Breast epithelium (tissue), 4 donors: ENCODE measurements around the gene BPTF. TPM values are rescaled to one million over a fixed set of nuclear protein-coding genes. Genes with fewer than 3 reads are reported as not detected.
"Not testable (repeated sequence)": the region's sequence is repeated elsewhere in the genome, so short reads cannot be mapped to it uniquely, and the experiment has no call there.

ENCODE experiments used
- DNase-seq, 2 donors: peaks; one replicate each; pipeline ENCODE4 v3.0.0-alpha.2; 2019; ENCODE audit warnings: low spot score in 2 of 2
- H3K27ac ChIP-seq, 2 donors: fragments of 200-600 bp; sonication (generic) in 1 of 2; one replicate each; pipeline ENCODE4 v1.5.1; 2016 to 2019; ENCODE audit warnings: mild to moderate bottlenecking in 1 of 2
- H3K27me3 ChIP-seq, 2 donors: fragments of 200-600 bp; sonication (generic) in 1 of 2; one replicate each; pipeline versions ENCODE4 v1.5.1 to v1.6.0; 2017 to 2019; ENCODE audit warnings: control low read depth in 1 of 2, mild to moderate bottlenecking in 1 of 2
- H3K36me3 ChIP-seq: fragments of 200-600 bp; one replicate; pipeline ENCODE4 v1.5.1; 2019
- H3K4me1 ChIP-seq, 2 donors: fragments of 200-600 bp; sonication (generic); one replicate each; pipeline ENCODE4 v1.5.1; 2016 to 2019; ENCODE audit warnings: control low read depth in 1 of 2
- H3K4me3 ChIP-seq, 3 donors: fragments of 200-600 bp; sonication (generic); 1 replicate in 2 of 3; 2 replicates in 1 of 3; pipeline ENCODE4 v1.5.1; 2016 to 2019; ENCODE audit warnings: mild to moderate bottlenecking in 3 of 3, moderate library complexity in 2 of 3
- H3K9me3 ChIP-seq, 2 donors: fragments of 200-600 bp; sonication (generic) in 1 of 2; one replicate each; pipeline ENCODE4 v1.5.1; 2016 to 2019; ENCODE audit warnings: control low read depth in 1 of 2
- CTCF ChIP-seq, 3 donors: fragments of 450-650 bp; IDR thresholded peaks; one replicate each; pipeline ENCODE4 v1.5.1; 2016 to 2017; ENCODE audit warnings: antibody characterized with exemption in 3 of 3, mild to moderate bottlenecking in 3 of 3, moderate library complexity in 3 of 3
- POLR2A ChIP-seq: fragments of 450-650 bp; IDR thresholded peaks from one replicate; pipeline ENCODE4 v1.6.1; 2016; ENCODE audit warnings: antibody characterized with exemption, mild to moderate bottlenecking, moderate library complexity
- POLR2AphosphoS5 ChIP-seq, 3 donors: sonication (generic); formaldehyde crosslinking; IDR thresholded peaks; one replicate each; pipeline ENCODE4 v1.6.1; 2017; ENCODE audit warnings: antibody characterized with exemption in 3 of 3
- intact Hi-C: fragments of 100-400 bp; cut with DNase I; formaldehyde crosslinking; loops from one replicate; pipeline ENCODE4 v1.15.1; 2023; ENCODE audit warnings: low total_unique reads
- total RNA-seq, 3 donors: library from RNA; depleted of rRNA; stranded (reverse); fragments of >200 nt; gene quantifications; one replicate each; pipeline ENCODE4 v1.1.0, GENCODE V29; 2016

The BPTF gene
- total RNA-seq, 3 donors from 2014 or later = 97.6 to 142 (median 120) TPM

- Histone ChIP-seq H3K27me3 (no peaks in the 10 kb centered on the region), H3K4me1 (no peaks in the 10 kb centered on the region), H3K27ac (no peak overlapping the region), H3K9me3 (no peaks in the 10 kb centered on the region), H3K4me3 (no peak overlapping the region), H3K36me3 (no peaks in the 10 kb centered on the region)
- no peak for DNase-seq
- intact Hi-C loops = no loop called here
- TF ChIP-seq POLR2AphosphoS5 (IDR thresholded peaks at IDR 0.05) = no peak
- TF ChIP-seq CTCF (IDR thresholded peaks at IDR 0.05) = no peak
- TF ChIP-seq POLR2A = no peak
These were observed 30.4 kb downstream of the BPTF start for GRCh38 chr17:67855504-67856324.

- H3K4me1 ChIP-seq, H3K9me3 ChIP-seq, H3K4me3 ChIP-seq, intact Hi-C loops, H3K27ac ChIP-seq, H3K36me3 ChIP-seq, H3K27me3 ChIP-seq, DNase-seq: not testable (repeated sequence)
These were observed 31.1 kb downstream of the BPTF start for GRCh38 chr17:67856402-67856801.

- intact Hi-C loops = no loop called here
- DNase-seq = no peak
- H3K27ac ChIP-seq = no peak overlapping the region
- TF ChIP-seq CTCF (IDR thresholded peaks at IDR 0.05) (no peak), POLR2A (no peak), POLR2AphosphoS5 (IDR thresholded peaks at IDR 0.05) (no peak)
- H3K36me3 ChIP-seq = no peaks in the 10 kb centered on the region
- H3K9me3 ChIP-seq = no peaks in the 10 kb centered on the region
- no peaks in the 10 kb centered on the region for H3K27me3 ChIP-seq
- no peaks in the 10 kb centered on the region for H3K4me1 ChIP-seq
- H3K4me3 ChIP-seq = no peak overlapping the region
These were observed 37.4 kb downstream of the BPTF start for GRCh38 chr17:67862614-67863217.

- no peaks in the 10 kb centered on the region for H3K9me3 ChIP-seq
- no peaks in the 10 kb centered on the region for H3K36me3 ChIP-seq
- H3K27ac ChIP-seq = no peak overlapping the region
- TF ChIP-seq CTCF (IDR thresholded peaks at IDR 0.05) (no peak), POLR2AphosphoS5 (IDR thresholded peaks at IDR 0.05) (no peak), POLR2A (no peak)
- H3K4me1 ChIP-seq = no peaks in the 10 kb centered on the region
- intact Hi-C loops = no loop called here
- no peak for DNase-seq
- H3K4me3 ChIP-seq = no peak overlapping the region
- H3K27me3 ChIP-seq = no peaks in the 10 kb centered on the region
These were observed 38.4 kb downstream of the BPTF start for GRCh38 chr17:67863624-67864247.

- Histone ChIP-seq H3K27ac (no peak overlapping the region), H3K36me3 (no peaks in the 10 kb centered on the region), H3K27me3 (no peaks in the 10 kb centered on the region), H3K4me1 (no peaks in the 10 kb centered on the region), H3K4me3 (no peak overlapping the region), H3K9me3 (no peaks in the 10 kb centered on the region)
- TF ChIP-seq POLR2A = no peak
- no peak for TF ChIP-seq CTCF (IDR thresholded peaks at IDR 0.05)
- no peak for TF ChIP-seq POLR2AphosphoS5 (IDR thresholded peaks at IDR 0.05)
- intact Hi-C loops = no loop called here
- DNase-seq = no peak
These were observed 40.1 kb downstream of the BPTF start for GRCh38 chr17:67865438-67865837.
